ENCODE measurements around the gene GLE1.

GLE1 gene

DNA sequence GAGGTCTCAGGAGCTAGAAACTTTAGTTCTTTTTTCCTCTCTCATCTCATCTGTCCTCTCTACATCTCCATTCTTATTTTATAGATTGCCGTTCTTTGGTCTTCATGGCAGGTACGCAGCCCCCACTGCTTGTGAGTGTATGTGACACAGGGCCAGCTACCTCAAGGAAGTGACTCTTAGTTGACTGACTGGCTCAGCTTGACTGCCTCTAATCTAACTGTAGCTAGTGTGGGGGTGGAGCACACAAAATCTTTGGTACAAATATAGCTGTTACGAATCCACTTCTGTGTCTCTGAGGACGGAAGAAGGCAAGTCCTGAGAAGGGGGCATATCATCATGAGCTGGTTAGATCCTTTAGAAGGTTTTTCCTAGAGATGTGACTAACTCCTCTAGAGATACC, 28.1 kb downstream of the GLE1 start:
- Histone ChIP-seq H3K9ac (ENCODE audit: low read depth, low read length) (no peak overlapping the region), H3K27me3 (ENCODE audit: control insufficient read depth, insufficient read depth, low read length) (no peaks in the 10 kb centered on the region), H3K4me1 (ENCODE audit: control insufficient read depth, insufficient read depth, low read length) (no peaks in the 10 kb centered on the region), H3K9me3 (ENCODE audit: control insufficient read depth, insufficient read depth, low read length) (no peaks in the 10 kb centered on the region), H3K4me3 (ENCODE audit: low read depth, low read length) (no peak overlapping the region), H3K36me3 (ENCODE audit: control insufficient read depth, insufficient read depth, low read length) (peaks cover 9% of the 10 kb centered on the region)

DNA sequence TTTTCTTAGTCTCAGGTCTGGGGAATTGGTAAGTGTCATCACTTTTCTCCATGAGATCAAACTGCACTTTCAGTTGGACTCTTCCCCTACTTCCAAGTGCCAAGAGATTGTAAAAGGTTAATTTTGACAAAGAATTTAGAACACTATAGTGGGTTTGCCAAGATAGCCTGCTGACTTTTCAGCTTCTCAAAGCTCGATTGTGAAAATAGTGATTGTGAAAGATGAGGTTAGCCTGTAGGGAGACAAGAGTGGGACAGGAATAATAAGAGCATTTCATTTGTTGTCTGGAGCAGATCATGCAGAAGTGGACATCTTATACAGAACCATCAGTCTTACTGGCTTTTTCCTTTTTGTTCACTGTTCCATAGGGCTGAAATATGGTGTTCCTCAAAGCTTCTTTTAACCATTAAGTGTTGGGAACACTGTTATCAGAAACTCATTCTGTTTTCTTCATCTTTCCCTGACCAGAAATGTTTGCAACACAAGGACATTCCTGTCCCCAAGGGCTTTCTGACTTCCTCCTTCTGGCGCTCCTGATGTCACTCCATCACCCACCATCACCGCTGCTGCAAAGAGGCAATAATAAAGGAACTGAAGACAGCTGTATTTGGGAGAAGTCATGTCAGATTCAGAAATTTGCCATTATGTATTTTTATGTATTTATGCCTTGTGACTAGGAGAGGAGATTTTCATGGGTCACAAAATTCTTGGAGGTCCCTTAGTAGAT, 36.3 kb downstream of the GLE1 start:
- H3K9ac ChIP-seq (ENCODE audit: low read depth, low read length), result no peak overlapping the region
- H3K4me3 ChIP-seq (ENCODE audit: low read depth, low read length), result no peak overlapping the region
- H3K36me3 ChIP-seq (ENCODE audit: control insufficient read depth, insufficient read depth, low read length), result peaks cover 14% of the 10 kb centered on the region
- H3K4me1 ChIP-seq (ENCODE audit: control insufficient read depth, insufficient read depth, low read length), result no peaks in the 10 kb centered on the region
- no peaks in the 10 kb centered on the region for H3K9me3 ChIP-seq (ENCODE audit: control insufficient read depth, insufficient read depth, low read length)
- no peaks in the 10 kb centered on the region for H3K27me3 ChIP-seq (ENCODE audit: control insufficient read depth, insufficient read depth, low read length)

DNA sequence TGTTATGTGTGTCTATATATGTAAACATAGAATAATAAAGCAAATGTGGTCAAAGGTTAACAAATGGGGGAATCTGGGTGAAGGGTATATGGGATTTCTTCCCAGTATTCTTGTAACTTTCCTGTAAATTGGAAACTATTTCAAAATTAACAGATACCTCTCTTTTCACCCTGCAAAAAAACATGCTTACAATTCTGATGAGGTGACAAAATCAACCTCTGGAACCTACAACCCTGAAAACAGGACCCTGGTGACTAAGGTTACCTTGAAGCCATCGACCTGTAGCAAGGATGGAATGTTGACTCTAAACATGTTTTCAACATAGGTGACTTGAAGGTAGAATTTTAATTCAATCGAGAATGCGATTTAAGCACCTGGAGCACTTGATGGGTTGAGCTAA, 42.0 kb downstream of the GLE1 start:
- Histone ChIP-seq H3K4me3 (ENCODE audit: low read depth, low read length) (no peak overlapping the region), H3K36me3 (ENCODE audit: control insufficient read depth, insufficient read depth, low read length) (no peaks in the 10 kb centered on the region), H3K4me1 (ENCODE audit: control insufficient read depth, insufficient read depth, low read length) (peaks cover 7% of the 10 kb centered on the region), H3K27me3 (ENCODE audit: control insufficient read depth, insufficient read depth, low read length) (peaks cover 9% of the 10 kb centered on the region), H3K9me3 (ENCODE audit: control insufficient read depth, insufficient read depth, low read length) (no peaks in the 10 kb centered on the region), H3K9ac (ENCODE audit: low read depth, low read length) (no peak overlapping the region)

- H3K9me3 ChIP-seq (ENCODE audit: control insufficient read depth, insufficient read depth, low read length), result no peaks in the 10 kb centered on the region
- no peaks in the 10 kb centered on the region for H3K36me3 ChIP-seq (ENCODE audit: control insufficient read depth, insufficient read depth, low read length)
- peaks cover 10% of the 10 kb centered on the region for H3K4me1 ChIP-seq (ENCODE audit: control insufficient read depth, insufficient read depth, low read length)
- H3K27me3 ChIP-seq (ENCODE audit: control insufficient read depth, insufficient read depth, low read length), result peaks cover 9% of the 10 kb centered on the region
- H3K9ac ChIP-seq (ENCODE audit: low read depth, low read length), result no peak overlapping the region
- H3K4me3 ChIP-seq (ENCODE audit: low read depth, low read length), result no peak overlapping the region
Observed at GRCh38 chr9:128548876-128549275, 44.4 kb downstream of the GLE1 start.

GRCh38 chr9:128550226-128550625, 45.7 kb downstream of the GLE1 start:
- Histone ChIP-seq H3K36me3 (ENCODE audit: control insufficient read depth, insufficient read depth, low read length) (no peaks in the 10 kb centered on the region), H3K9me3 (ENCODE audit: control insufficient read depth, insufficient read depth, low read length) (no peaks in the 10 kb centered on the region), H3K4me1 (ENCODE audit: control insufficient read depth, insufficient read depth, low read length) (peaks cover 22% of the 10 kb centered on the region), H3K27me3 (ENCODE audit: control insufficient read depth, insufficient read depth, low read length) (peaks cover 9% of the 10 kb centered on the region), H3K4me3 (ENCODE audit: low read depth, low read length) (no peak overlapping the region), H3K9ac (ENCODE audit: low read depth, low read length) (no peak overlapping the region)

- Histone ChIP-seq H3K9me3 (ENCODE audit: control insufficient read depth, insufficient read depth, low read length) (no peaks in the 10 kb centered on the region), H3K36me3 (ENCODE audit: control insufficient read depth, insufficient read depth, low read length) (no peaks in the 10 kb centered on the region), H3K9ac (ENCODE audit: low read depth, low read length) (no peak overlapping the region), H3K4me3 (ENCODE audit: low read depth, low read length) (peak overlapping the region; percentile 62), H3K4me1 (ENCODE audit: control insufficient read depth, insufficient read depth, low read length) (peaks cover 22% of the 10 kb centered on the region), H3K27me3 (ENCODE audit: control insufficient read depth, insufficient read depth, low read length) (peaks cover 9% of the 10 kb centered on the region)
Observed at GRCh38 chr9:128550770-128551656, 46.5 kb downstream of the GLE1 start.

GRCh38 chr9:128551657-128552152, 47.2 kb downstream of the GLE1 start:
- Histone ChIP-seq H3K27me3 (ENCODE audit: control insufficient read depth, insufficient read depth, low read length) (peaks cover 9% of the 10 kb centered on the region), H3K9ac (ENCODE audit: low read depth, low read length) (no peak overlapping the region), H3K4me1 (ENCODE audit: control insufficient read depth, insufficient read depth, low read length) (peaks cover 25% of the 10 kb centered on the region), H3K4me3 (ENCODE audit: low read depth, low read length) (peak overlapping the region; percentile 62), H3K9me3 (ENCODE audit: control insufficient read depth, insufficient read depth, low read length) (no peaks in the 10 kb centered on the region), H3K36me3 (ENCODE audit: control insufficient read depth, insufficient read depth, low read length) (no peaks in the 10 kb centered on the region)

DNA sequence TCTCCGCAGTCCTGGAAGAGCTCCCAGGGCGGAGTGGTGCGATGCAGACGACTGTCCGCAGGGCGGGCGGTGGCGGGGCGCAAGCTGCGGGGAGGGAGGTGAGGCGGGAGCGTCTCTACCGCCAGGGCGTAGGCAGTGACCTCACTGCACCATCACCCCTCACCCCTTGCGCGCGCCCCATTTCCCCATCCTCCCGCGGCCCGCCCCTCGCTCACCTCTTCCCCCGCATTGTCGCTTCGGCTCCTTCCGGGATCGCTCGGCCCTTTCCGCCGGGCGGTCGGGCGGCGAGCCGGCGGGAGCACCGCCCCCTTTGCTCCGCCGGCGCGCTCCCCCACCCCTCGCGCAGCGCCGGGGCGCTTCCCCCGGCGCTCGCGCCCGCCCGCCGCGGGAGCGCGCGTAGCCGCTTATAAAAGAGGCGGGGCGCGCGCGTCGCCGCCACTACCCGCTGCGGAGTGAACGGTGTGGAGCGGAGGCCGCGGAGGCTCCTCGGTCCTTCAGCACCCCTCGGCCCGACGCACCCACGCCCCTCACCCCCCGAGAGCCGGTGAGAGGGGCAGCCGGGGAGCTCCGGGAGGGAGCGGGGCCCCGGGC, 47.7 kb downstream of the GLE1 start, which contains the start of gene SPTAN1:
Gene SPTAN1, plus strand, starts transcription at position 435 of the 591 bp plus-strand sequence. CDS start 14,154 bp downstream, outside the sequence.
- peak within 1 kb of the TSS; percentile 62 for H3K9ac ChIP-seq (ENCODE audit: low read depth, low read length)
- peak within 1 kb of the TSS; percentile 84 for H3K4me3 ChIP-seq (ENCODE audit: low read depth, low read length)
- peaks cover 9% of the 10 kb centered on the region for H3K27me3 ChIP-seq (ENCODE audit: control insufficient read depth, insufficient read depth, low read length)
- H3K4me1 ChIP-seq (ENCODE audit: control insufficient read depth, insufficient read depth, low read length), result peaks cover 25% of the 10 kb centered on the region
- no peaks in the 10 kb centered on the region for H3K36me3 ChIP-seq (ENCODE audit: control insufficient read depth, insufficient read depth, low read length)
- H3K9me3 ChIP-seq (ENCODE audit: control insufficient read depth, insufficient read depth, low read length), result no peaks in the 10 kb centered on the region

DNA sequence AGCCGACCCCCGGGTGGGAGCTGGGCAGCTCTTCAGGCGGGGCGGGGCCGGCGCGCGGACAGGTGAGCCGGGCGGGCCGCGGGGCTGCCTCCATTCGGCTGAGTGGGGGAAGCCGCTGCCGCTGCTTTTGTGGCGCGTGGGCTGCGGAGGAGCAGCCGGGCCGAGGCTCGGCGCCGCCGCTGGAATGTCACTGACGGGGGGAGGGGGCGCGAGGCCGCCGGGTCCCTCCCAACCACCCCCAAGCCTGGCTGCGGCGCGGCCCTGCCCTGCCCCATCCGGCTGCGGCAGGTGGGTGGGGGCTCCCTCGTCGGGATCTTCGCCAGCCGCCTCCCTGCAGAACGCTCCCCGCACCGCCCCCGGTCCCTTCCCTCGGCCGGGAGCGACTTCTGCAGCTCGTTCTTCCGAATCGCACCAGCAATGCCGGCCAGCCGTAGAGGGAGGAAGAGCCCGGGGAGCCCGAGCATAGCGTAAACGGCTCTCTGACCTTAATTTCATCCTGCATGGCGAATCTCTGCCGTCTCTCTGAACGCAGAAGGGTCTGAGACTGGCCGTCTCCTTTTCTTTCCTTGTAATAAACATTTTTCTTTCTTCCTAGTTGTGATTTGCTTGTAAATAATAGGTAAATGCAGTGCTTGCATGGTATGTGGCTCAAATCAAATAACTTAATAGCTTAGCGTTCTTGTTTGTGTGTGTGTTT, 48.4 kb downstream of the GLE1 start:
- peak overlapping the region; percentile 62 for H3K9ac ChIP-seq (ENCODE audit: low read depth, low read length)
- no peaks in the 10 kb centered on the region for H3K9me3 ChIP-seq (ENCODE audit: control insufficient read depth, insufficient read depth, low read length)
- no peaks in the 10 kb centered on the region for H3K36me3 ChIP-seq (ENCODE audit: control insufficient read depth, insufficient read depth, low read length)
- peak overlapping the region; percentile 84 for H3K4me3 ChIP-seq (ENCODE audit: low read depth, low read length)
- H3K27me3 ChIP-seq (ENCODE audit: control insufficient read depth, insufficient read depth, low read length), result peaks cover 9% of the 10 kb centered on the region
- H3K4me1 ChIP-seq (ENCODE audit: control insufficient read depth, insufficient read depth, low read length), result peaks cover 25% of the 10 kb centered on the region

- Histone ChIP-seq H3K27me3 (ENCODE audit: control insufficient read depth, insufficient read depth, low read length) (peaks cover 9% of the 10 kb centered on the region), H3K9me3 (ENCODE audit: control insufficient read depth, insufficient read depth, low read length) (no peaks in the 10 kb centered on the region), H3K4me1 (ENCODE audit: control insufficient read depth, insufficient read depth, low read length) (peaks cover 30% of the 10 kb centered on the region), H3K9ac (ENCODE audit: low read depth, low read length) (no peak overlapping the region), H3K4me3 (ENCODE audit: low read depth, low read length) (peak overlapping the region; percentile 84), H3K36me3 (ENCODE audit: control insufficient read depth, insufficient read depth, low read length) (no peaks in the 10 kb centered on the region)
Observed at GRCh38 chr9:128553728-128554127, 49.2 kb downstream of the GLE1 start.
